Measurements from ENCODE around the gene RNF180.
"Not testable (repeated sequence)": the region's sequence is repeated elsewhere in the genome, so short reads cannot be mapped to it uniquely, and the experiment has no call there.

The RNF180 gene

GRCh38 chr5:64180661-64181343 is 15.2 kb downstream of the RNF180 start:
- DNase-seq (ENCODE audit: low read depth), result no peak

GRCh38 chr5:64181440-64181839 is 15.8 kb downstream of the RNF180 start:
- no peak for DNase-seq (ENCODE audit: low read depth)

GRCh38 chr5:64183956-64184355 is 18.3 kb downstream of the RNF180 start:
- DNase-seq (ENCODE audit: low read depth), result no peak

- no peak for DNase-seq (ENCODE audit: low read depth)
These were observed 19.2 kb downstream of the RNF180 start for GRCh38 chr5:64184832-64185231.

GRCh38 chr5:64188776-64189175 is 23.1 kb downstream of the RNF180 start:
- no peak for DNase-seq (ENCODE audit: low read depth)

- DNase-seq (ENCODE audit: low read depth), result no peak
These were observed 25.1 kb downstream of the RNF180 start for GRCh38 chr5:64190562-64191306.

GRCh38 chr5:64195981-64196380 is 30.3 kb downstream of the RNF180 start:
- no peak for DNase-seq (ENCODE audit: low read depth)

GRCh38 chr5:64199425-64199824 is 33.8 kb downstream of the RNF180 start:
- DNase-seq (ENCODE audit: low read depth), result no peak

GRCh38 chr5:64201996-64202395 is 36.4 kb downstream of the RNF180 start:
- DNase-seq (ENCODE audit: low read depth), result peak; percentile 59

GRCh38 chr5:64206653-64207052 is 41.0 kb downstream of the RNF180 start:
- no peak for DNase-seq (ENCODE audit: low read depth)

- peak; percentile 15 for DNase-seq (ENCODE audit: low read depth)
These were observed 42.3 kb downstream of the RNF180 start for GRCh38 chr5:64207978-64208377.

GRCh38 chr5:64209353-64209752 is 43.7 kb downstream of the RNF180 start:
- no peak for DNase-seq (ENCODE audit: low read depth)

- peak; percentile 82 for DNase-seq (ENCODE audit: low read depth)
These were observed 45.2 kb downstream of the RNF180 start for GRCh38 chr5:64210866-64211265.

- peak; percentile 19 for DNase-seq (ENCODE audit: low read depth)
These were observed 47.4 kb downstream of the RNF180 start for GRCh38 chr5:64213011-64213410.

- no peak for DNase-seq (ENCODE audit: low read depth)
These were observed 47.9 kb downstream of the RNF180 start for GRCh38 chr5:64213531-64213930.

GRCh38 chr5:64214132-64214531 is 48.5 kb downstream of the RNF180 start:
- DNase-seq (ENCODE audit: low read depth), result no peak

GRCh38 chr5:64221911-64222310 is 56.3 kb downstream of the RNF180 start:
- no peak for DNase-seq (ENCODE audit: low read depth)

- DNase-seq (ENCODE audit: low read depth), result not testable (repeated sequence)
These were observed 59.8 kb downstream of the RNF180 start for GRCh38 chr5:64225286-64225981.

GRCh38 chr5:64227131-64227537 is 61.5 kb downstream of the RNF180 start:
- DNase-seq (ENCODE audit: low read depth), result not testable (repeated sequence)

- DNase-seq (ENCODE audit: low read depth), result peak; percentile 21
These were observed 63.6 kb downstream of the RNF180 start for GRCh38 chr5:64229163-64229774.

GRCh38 chr5:64260756-64261155 is 95.1 kb downstream of the RNF180 start:
- no peak for DNase-seq (ENCODE audit: low read depth)

GRCh38 chr5:64269164-64269563 is 103.5 kb downstream of the RNF180 start:
- no peak for DNase-seq (ENCODE audit: low read depth)

- DNase-seq (ENCODE audit: low read depth), result peak; percentile 1
These were observed 107.6 kb downstream of the RNF180 start for GRCh38 chr5:64273276-64273675.
